ENCODE measurements around the gene CIZ1.
"Not testable (repeated sequence)": the region's sequence is repeated elsewhere in the genome, so short reads cannot be mapped to it uniquely, and the experiment has no call there.

DNA sequence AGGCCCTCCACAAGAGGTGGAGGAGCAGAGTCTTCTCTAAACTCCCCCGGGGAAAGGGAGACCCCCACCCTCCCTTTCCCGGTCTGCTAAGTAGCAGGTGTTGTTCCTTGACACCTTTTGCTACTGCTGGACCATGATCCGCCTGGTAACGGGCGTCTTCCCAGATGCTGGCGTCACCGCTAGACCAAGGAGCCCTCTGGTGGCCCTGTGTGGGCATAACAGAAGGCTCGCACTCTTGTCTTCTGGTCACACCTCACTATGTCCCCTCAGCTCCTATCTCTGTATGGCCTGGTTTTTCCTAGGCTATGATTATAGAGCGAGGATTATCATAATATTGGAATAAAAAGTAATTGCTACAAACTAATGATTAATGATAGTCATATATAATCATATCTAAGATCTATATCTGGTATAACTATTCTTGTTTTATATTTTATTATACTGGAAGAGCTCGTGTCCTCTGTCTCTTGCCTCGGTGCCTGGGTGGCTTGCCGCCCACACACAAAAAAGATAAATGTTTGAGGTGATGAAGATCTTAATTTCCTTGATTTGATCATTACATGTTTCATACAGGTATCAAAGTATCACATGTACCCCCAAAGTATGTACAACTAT is 61.3 kb downstream of the CIZ1 start:
- not testable (repeated sequence) for TF ChIP-seq RAD21 (IDR thresholded peaks at IDR 0.05; ENCODE audit: low read length); FOXM1 (IDR thresholded peaks at IDR 0.05; ENCODE audit: low read depth); TAF1 (IDR thresholded peaks at IDR 0.05; ENCODE audit: borderline replicate concordance, low read depth, low read length); POLR2AphosphoS5 (IDR thresholded peaks at IDR 0.05; ENCODE audit: low read depth, low read length); FOXJ3 (CRISPR knock-in tag; IDR thresholded peaks at IDR 0.05); JUND (IDR thresholded peaks at IDR 0.05); SMC3 (IDR thresholded peaks at IDR 0.05; ENCODE audit: low read depth, low read length)
- TF ChIP-seq, protein P1, sequence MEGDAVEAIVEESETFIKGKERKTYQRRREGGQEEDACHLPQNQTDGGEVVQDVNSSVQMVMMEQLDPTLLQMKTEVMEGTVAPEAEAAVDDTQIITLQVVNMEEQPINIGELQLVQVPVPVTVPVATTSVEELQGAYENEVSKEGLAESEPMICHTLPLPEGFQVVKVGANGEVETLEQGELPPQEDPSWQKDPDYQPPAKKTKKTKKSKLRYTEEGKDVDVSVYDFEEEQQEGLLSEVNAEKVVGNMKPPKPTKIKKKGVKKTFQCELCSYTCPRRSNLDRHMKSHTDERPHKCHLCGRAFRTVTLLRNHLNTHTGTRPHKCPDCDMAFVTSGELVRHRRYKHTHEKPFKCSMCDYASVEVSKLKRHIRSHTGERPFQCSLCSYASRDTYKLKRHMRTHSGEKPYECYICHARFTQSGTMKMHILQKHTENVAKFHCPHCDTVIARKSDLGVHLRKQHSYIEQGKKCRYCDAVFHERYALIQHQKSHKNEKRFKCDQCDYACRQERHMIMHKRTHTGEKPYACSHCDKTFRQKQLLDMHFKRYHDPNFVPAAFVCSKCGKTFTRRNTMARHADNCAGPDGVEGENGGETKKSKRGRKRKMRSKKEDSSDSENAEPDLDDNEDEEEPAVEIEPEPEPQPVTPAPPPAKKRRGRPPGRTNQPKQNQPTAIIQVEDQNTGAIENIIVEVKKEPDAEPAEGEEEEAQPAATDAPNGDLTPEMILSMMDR (IDR thresholded peaks at IDR 0.05) = peak; percentile 51
- TF ChIP-seq, protein P2, sequence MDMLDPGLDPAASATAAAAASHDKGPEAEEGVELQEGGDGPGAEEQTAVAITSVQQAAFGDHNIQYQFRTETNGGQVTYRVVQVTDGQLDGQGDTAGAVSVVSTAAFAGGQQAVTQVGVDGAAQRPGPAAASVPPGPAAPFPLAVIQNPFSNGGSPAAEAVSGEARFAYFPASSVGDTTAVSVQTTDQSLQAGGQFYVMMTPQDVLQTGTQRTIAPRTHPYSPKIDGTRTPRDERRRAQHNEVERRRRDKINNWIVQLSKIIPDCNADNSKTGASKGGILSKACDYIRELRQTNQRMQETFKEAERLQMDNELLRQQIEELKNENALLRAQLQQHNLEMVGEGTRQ (IDR thresholded peaks at IDR 0.05; ENCODE audit: borderline replicate concordance, low read depth, low read length) = not testable (repeated sequence)

All from SK-N-SH (cell line).